NK-92 (cell line): ENCODE measurements around the gene OLR1.

Experiments used
- DNase-seq: peaks from one replicate; lab custom pipeline; 2025; ENCODE audit not compliant: unreplicated experiment; lab: John Stamatoyannopoulos, UW

The OLR1 gene

GRCh38 chr12:10154145-10154496, 17.8 kb downstream of the OLR1 start:
- no peak for DNase-seq

- no peak for DNase-seq
Observed at GRCh38 chr12:10153271-10154144, 18.4 kb downstream of the OLR1 start.

- DNase-seq: no peak
Observed at GRCh38 chr12:10151621-10152020, 20.3 kb downstream of the OLR1 start.

- DNase-seq: no peak
Observed at GRCh38 chr12:10147714-10148403, 24.1 kb downstream of the OLR1 start.

GRCh38 chr12:10142976-10143589, 28.8 kb downstream of the OLR1 start:
- no peak for DNase-seq

- no peak for DNase-seq
Observed at GRCh38 chr12:10140001-10140400, 31.9 kb downstream of the OLR1 start.

- no peak for DNase-seq
Observed at GRCh38 chr12:10136637-10137205, 35.2 kb downstream of the OLR1 start.

- no peak for DNase-seq
Observed at GRCh38 chr12:10135126-10135525, 36.8 kb downstream of the OLR1 start.

GRCh38 chr12:10132850-10133370, 39.0 kb downstream of the OLR1 start:
- DNase-seq: no peak

- DNase-seq: no peak
Observed at GRCh38 chr12:10131111-10131690, 40.7 kb downstream of the OLR1 start.

- DNase-seq: no peak
Observed at GRCh38 chr12:10130042-10130441, 41.9 kb downstream of the OLR1 start, which contains the start of gene CLEC7A. CLEC7A (minus strand) TSS chr12:10130199; CDS start chr12:10130082, 117 bp downstream.

- no peak for DNase-seq
Observed at GRCh38 chr12:10128687-10129086, 43.2 kb downstream of the OLR1 start.

GRCh38 chr12:10126413-10126812, 45.5 kb downstream of the OLR1 start:
- DNase-seq: no peak

GRCh38 chr12:10122689-10123088, 49.2 kb downstream of the OLR1 start:
- no peak for DNase-seq

GRCh38 chr12:10121278-10121677, 50.7 kb downstream of the OLR1 start:
- no peak for DNase-seq

GRCh38 chr12:10119066-10119465, 52.9 kb downstream of the OLR1 start:
- no peak for DNase-seq

- DNase-seq: no peak
Observed at GRCh38 chr12:10115890-10116289, 56.0 kb downstream of the OLR1 start.

GRCh38 chr12:10115311-10115710, 56.6 kb downstream of the OLR1 start:
- DNase-seq: no peak

- no peak for DNase-seq
Observed at GRCh38 chr12:10113920-10114319, 58.0 kb downstream of the OLR1 start.

- no peak for DNase-seq
Observed at GRCh38 chr12:10113075-10113474, 58.9 kb downstream of the OLR1 start.

- no peak for DNase-seq
Observed at GRCh38 chr12:10111451-10111850, 60.5 kb downstream of the OLR1 start.
